CD4-positive, alpha-beta T cell (primary cell): Measurements from ENCODE around the gene ALPG. TPM values are rescaled to one million over a fixed set of nuclear protein-coding genes. Genes with fewer than 3 reads are reported as not detected.

Experiments
- ATAC-seq: fragments of 200-7000 bp; cut with Tn5 transposase; one replicate; pipeline ENCODE4 v1.10.0; 2022; ENCODE audit warnings: mild to moderate bottlenecking; ENCODE audit not compliant: poor library complexity
- CTCF ChIA-PET: fragments of 350-600 bp; sonication (Branson Sonifier 250); formaldehyde crosslinking; loops from one replicate; lab custom pipeline; 2021; ENCODE audit warnings: antibody characterized with exemption, inconsistent platforms; lab: Charles Lee
- POLR2A ChIA-PET: fragments of 350-600 bp; sonication (Branson Sonifier 250); formaldehyde crosslinking; loops from one replicate; lab custom pipeline; 2021; ENCODE audit warnings: antibody characterized with exemption, inconsistent platforms; lab: Charles Lee
- DNase-seq, 14 experiments: peaks; one replicate each; pipeline ENCODE4 v3.0.0-alpha.2; 2013 to 2020; ENCODE audit warnings: mixed read lengths in 2 of 14
- H3K27ac ChIP-seq, 2 donors: one replicate each; pipeline versions ENCODE4 v1.5.1 to v1.7.0; 2013; ENCODE audit warnings: low read length in 2 of 2, low read depth in 1 of 2, mild to moderate bottlenecking in 1 of 2
- H3K27me3 ChIP-seq, 2 experiments: 1 replicate in 1 of 2; 2 replicates in 1 of 2; pipeline versions ENCODE4 v1.6.1 to v1.7.0; 2013; ENCODE audit warnings: low read length in 2 of 2, control low read depth in 1 of 2, mild to moderate bottlenecking in 1 of 2, moderate library complexity in 1 of 2; ENCODE audit not compliant: insufficient read depth in 2 of 2, control insufficient read depth in 1 of 2
- H3K36me3 ChIP-seq: one replicate; pipeline ENCODE4 v1.6.1; 2013; ENCODE audit warnings: low read length, control low read depth; ENCODE audit not compliant: insufficient read depth
- H3K4me1 ChIP-seq: one replicate; pipeline ENCODE4 v1.6.1; 2013; ENCODE audit warnings: low read length, control low read depth; ENCODE audit not compliant: insufficient read depth
- H3K4me3 ChIP-seq: one replicate; pipeline ENCODE4 v1.5.1; 2013; ENCODE audit warnings: mild to moderate bottlenecking, low read length, moderate library complexity
- H3K9me3 ChIP-seq, 2 experiments: 1 replicate in 1 of 2; 2 replicates in 1 of 2; pipeline versions ENCODE4 v1.6.1 to v1.7.0; 2013; ENCODE audit warnings: low read length in 2 of 2, mild to moderate bottlenecking in 2 of 2, control low read depth in 1 of 2, moderate library complexity in 1 of 2; ENCODE audit not compliant: control insufficient read depth in 1 of 2, insufficient read depth in 1 of 2
- H3K27ac Mint-ChIP-seq: one replicate; pipeline ENCODE4 v1.8.0; 2020; ENCODE audit warnings: mixed read lengths
- H3K27me3 Mint-ChIP-seq: one replicate; pipeline ENCODE4 v1.8.0; 2021; ENCODE audit warnings: mixed read lengths
- H3K36me3 Mint-ChIP-seq: one replicate; pipeline ENCODE4 v1.8.0; 2021; ENCODE audit warnings: low read depth, mixed read lengths
- H3K4me1 Mint-ChIP-seq: one replicate; pipeline ENCODE4 v1.8.0; 2021; ENCODE audit warnings: low read depth, mixed read lengths
- H3K4me3 Mint-ChIP-seq: one replicate; pipeline ENCODE4 v1.8.0; 2020; ENCODE audit warnings: mild to moderate bottlenecking, mixed read lengths
- H3K9me3 Mint-ChIP-seq: one replicate; pipeline ENCODE4 v1.8.0; 2020; ENCODE audit warnings: mixed read lengths
- intact Hi-C, 2 experiments: fragments of 100-400 bp; cut with DNase I in 1 of 2; cut with micrococcal nuclease in 1 of 2; formaldehyde crosslinking; loops; one replicate each; pipeline versions ENCODE4 v1.15.1 to v1.9.0; 2023 to 2025; cut with DNase I, micrococcal nuclease
- total RNA-seq, 174 experiments: library from RNA in 2 of 174; stranded (reverse) in 2 of 174; gene quantifications; one replicate each; pipeline ENCODE4 v1.2.3 and lab custom pipeline; 2021 to 2026
- TF ChIP-seq, protein P1 (sequence below): fragments of 200-600 bp; IDR thresholded peaks from one replicate; pipeline ENCODE4 v1.8.0; 2022; ENCODE audit warnings: antibody characterized with exemption, mild to moderate bottlenecking

Gene ALPG
- total RNA-seq, 2 experiments from 2014 or later: not detected

- intact Hi-C loops: no loop called here
- Mint-ChIP-seq H3K27me3 (peaks cover 26% of the 10 kb centered on the region), H3K27ac (no peak overlapping the region), H3K4me1 (no peaks in the 10 kb centered on the region), H3K36me3 (no peaks in the 10 kb centered on the region), H3K4me3 (no peak overlapping the region), H3K9me3 (no peaks in the 10 kb centered on the region)
- TF ChIP-seq, protein P1, sequence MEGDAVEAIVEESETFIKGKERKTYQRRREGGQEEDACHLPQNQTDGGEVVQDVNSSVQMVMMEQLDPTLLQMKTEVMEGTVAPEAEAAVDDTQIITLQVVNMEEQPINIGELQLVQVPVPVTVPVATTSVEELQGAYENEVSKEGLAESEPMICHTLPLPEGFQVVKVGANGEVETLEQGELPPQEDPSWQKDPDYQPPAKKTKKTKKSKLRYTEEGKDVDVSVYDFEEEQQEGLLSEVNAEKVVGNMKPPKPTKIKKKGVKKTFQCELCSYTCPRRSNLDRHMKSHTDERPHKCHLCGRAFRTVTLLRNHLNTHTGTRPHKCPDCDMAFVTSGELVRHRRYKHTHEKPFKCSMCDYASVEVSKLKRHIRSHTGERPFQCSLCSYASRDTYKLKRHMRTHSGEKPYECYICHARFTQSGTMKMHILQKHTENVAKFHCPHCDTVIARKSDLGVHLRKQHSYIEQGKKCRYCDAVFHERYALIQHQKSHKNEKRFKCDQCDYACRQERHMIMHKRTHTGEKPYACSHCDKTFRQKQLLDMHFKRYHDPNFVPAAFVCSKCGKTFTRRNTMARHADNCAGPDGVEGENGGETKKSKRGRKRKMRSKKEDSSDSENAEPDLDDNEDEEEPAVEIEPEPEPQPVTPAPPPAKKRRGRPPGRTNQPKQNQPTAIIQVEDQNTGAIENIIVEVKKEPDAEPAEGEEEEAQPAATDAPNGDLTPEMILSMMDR: no peak
- Histone ChIP-seq H3K27me3 (peaks cover 0 to 4% of the 10 kb centered on the region in 2 experiments), H3K9me3 (no peaks in the 10 kb centered on the region), H3K4me1 (no peaks in the 10 kb centered on the region), H3K4me3 (no peak overlapping the region), H3K27ac (no peak overlapping the region), H3K36me3 (no peaks in the 10 kb centered on the region)
- CTCF ChIA-PET: no interaction called here
- ATAC-seq: no peak
- no peak for DNase-seq
- POLR2A ChIA-PET: no interaction called here
Observed at GRCh38 chr2:232458051-232458660, 51.5 kb downstream of the ALPG start.

- ChIA-PET CTCF (no interaction called here), POLR2A (no interaction called here)
- ATAC-seq (no peak), DNase-seq (no peak)
- TF ChIP-seq, protein P1: no peak
- Mint-ChIP-seq H3K9me3 (no peaks in the 10 kb centered on the region), H3K36me3 (no peaks in the 10 kb centered on the region), H3K4me3 (no peak overlapping the region), H3K27me3 (peaks cover 26% of the 10 kb centered on the region), H3K4me1 (no peaks in the 10 kb centered on the region), H3K27ac (no peak overlapping the region)
- intact Hi-C loops: no loop called here
- Histone ChIP-seq H3K36me3 (no peaks in the 10 kb centered on the region), H3K9me3 (no peaks in the 10 kb centered on the region), H3K4me1 (no peaks in the 10 kb centered on the region), H3K27ac (no peak overlapping the region), H3K27me3 (peaks cover 0 to 4% of the 10 kb centered on the region in 2 experiments), H3K4me3 (no peak overlapping the region)
Observed at GRCh38 chr2:232458661-232459418, 52.2 kb downstream of the ALPG start.

DNA sequence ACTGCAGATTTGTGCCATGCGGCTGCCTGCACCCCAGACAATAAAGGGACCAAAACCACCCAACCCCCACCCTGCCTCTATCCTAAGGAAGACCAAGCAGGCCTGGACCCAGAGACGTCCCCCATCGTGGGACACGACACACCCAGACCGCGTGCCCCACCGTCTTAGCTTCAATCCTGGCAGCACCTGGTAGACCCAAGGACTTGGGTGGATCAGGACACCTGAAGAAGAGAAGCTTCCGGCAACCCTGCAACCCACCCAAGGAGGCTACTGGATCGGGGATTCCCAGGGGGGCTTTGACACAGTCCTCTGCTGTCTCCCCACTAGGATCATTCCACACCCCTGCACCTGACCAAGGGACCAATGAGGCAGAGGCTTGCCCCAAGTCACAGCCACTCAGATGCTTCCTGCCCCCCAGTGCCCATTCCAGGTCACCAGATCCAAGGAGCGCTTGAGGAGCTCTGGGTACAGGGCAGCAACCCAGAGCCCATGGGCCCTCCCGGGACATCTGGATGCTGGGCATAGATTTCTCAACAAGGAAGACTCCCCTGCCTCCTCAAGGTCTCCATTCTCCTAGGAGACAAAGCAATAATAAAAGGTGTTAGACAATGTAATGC is 52.9 kb downstream of the ALPG start:
- H3K27me3 ChIP-seq: peaks cover 0 to 4% of the 10 kb centered on the region in 2 experiments
- no peaks in the 10 kb centered on the region for H3K4me1 ChIP-seq
- H3K9me3 Mint-ChIP-seq: no peaks in the 10 kb centered on the region
- ChIA-PET CTCF (no interaction called here), POLR2A (no interaction called here)
- DNase-seq: no peak
- intact Hi-C loops: no loop called here
- no peaks in the 10 kb centered on the region for H3K36me3 Mint-ChIP-seq
- no peak for ATAC-seq
- H3K27ac ChIP-seq: no peak overlapping the region
- H3K27ac Mint-ChIP-seq: no peak overlapping the region
- H3K4me3 Mint-ChIP-seq: no peak overlapping the region
- H3K36me3 ChIP-seq: no peaks in the 10 kb centered on the region
- H3K4me1 Mint-ChIP-seq: no peaks in the 10 kb centered on the region
- TF ChIP-seq, protein P1: no peak
- H3K27me3 Mint-ChIP-seq: peaks cover 26% of the 10 kb centered on the region
- H3K4me3 ChIP-seq: no peak overlapping the region
- H3K9me3 ChIP-seq: peaks cover 0 to 5% of the 10 kb centered on the region in 2 experiments
